Stimulated activated CD8-positive, alpha-beta memory T cell treated with anti-CD3 and anti-CD28 coated beads, Interleukin-15, amount 100 ng/mL, for 1 hour (primary cell): ENCODE measurements around the gene CAMK2D.
A peak's percentile ranks its signal among the peaks of the same experiment; 100 is the strongest.

Experiments used
- DNase-seq: peaks from one replicate; pipeline ENCODE4 v3.0.0-alpha.2; 2020; ENCODE audit warnings: low read depth

Gene CAMK2D

GRCh38 chr4:113564493-113564892 is 197.0 kb downstream of the CAMK2D start:
- no peak for DNase-seq

- no peak for DNase-seq
These were observed 197.7 kb downstream of the CAMK2D start for GRCh38 chr4:113563691-113564378.

GRCh38 chr4:113561758-113562157 is 199.8 kb downstream of the CAMK2D start:
- no peak for DNase-seq

GRCh38 chr4:113561092-113561491 is 200.4 kb downstream of the CAMK2D start:
- DNase-seq: no peak

GRCh38 chr4:113560579-113560978 is 201.0 kb downstream of the CAMK2D start:
- DNase-seq: no peak

GRCh38 chr4:113559947-113560346 is 201.6 kb downstream of the CAMK2D start:
- no peak for DNase-seq

- no peak for DNase-seq
These were observed 205.0 kb downstream of the CAMK2D start for GRCh38 chr4:113556382-113557134.

GRCh38 chr4:113555868-113556267 is 205.7 kb downstream of the CAMK2D start:
- DNase-seq: no peak

GRCh38 chr4:113553082-113553481 is 208.5 kb downstream of the CAMK2D start:
- DNase-seq: no peak

GRCh38 chr4:113550510-113550909 is 211.0 kb downstream of the CAMK2D start:
- DNase-seq: no peak

- DNase-seq: no peak
These were observed 213.2 kb downstream of the CAMK2D start for GRCh38 chr4:113548303-113548702.

- DNase-seq: peak; percentile 73
These were observed 214.0 kb downstream of the CAMK2D start for GRCh38 chr4:113547487-113548042.

- no peak for DNase-seq
These were observed 219.6 kb downstream of the CAMK2D start for GRCh38 chr4:113541933-113542332.

GRCh38 chr4:113540859-113541258 is 220.7 kb downstream of the CAMK2D start:
- DNase-seq: no peak

GRCh38 chr4:113539408-113539807 is 222.1 kb downstream of the CAMK2D start:
- no peak for DNase-seq

- DNase-seq: no peak
These were observed 223.9 kb downstream of the CAMK2D start for GRCh38 chr4:113537628-113538027.

GRCh38 chr4:113537203-113537602 is 224.3 kb downstream of the CAMK2D start:
- no peak for DNase-seq

- no peak for DNase-seq
These were observed 226.8 kb downstream of the CAMK2D start for GRCh38 chr4:113534711-113535110.

- DNase-seq: no peak
These were observed 230.0 kb downstream of the CAMK2D start for GRCh38 chr4:113531572-113531971.

- DNase-seq: no peak
These were observed 233.1 kb downstream of the CAMK2D start for GRCh38 chr4:113528395-113528794.

- no peak for DNase-seq
These were observed 236.0 kb downstream of the CAMK2D start for GRCh38 chr4:113525521-113525920.

GRCh38 chr4:113524505-113525186 is 236.9 kb downstream of the CAMK2D start:
- DNase-seq: no peak

GRCh38 chr4:113524096-113524495 is 237.4 kb downstream of the CAMK2D start:
- DNase-seq: no peak
